H1 (cell line): ENCODE measurements around the gene CMKLR1. TPM values are rescaled to one million over a fixed set of nuclear protein-coding genes. Genes with fewer than 3 reads are reported as not detected.

ENCODE experiments used
- CHD1 ChIP-seq: IDR thresholded peaks from 2 replicates; pipeline ENCODE4 v1.6.1; 2012; ENCODE audit warnings: low read depth, low read length, improper control_type of control experiment
- CHD7 ChIP-seq: fragments of 300-600 bp; sonication (generic); IDR thresholded peaks from 2 replicates; pipeline ENCODE4 v1.7.1; 2012; ENCODE audit warnings: low read length, moderate library complexity, mild to moderate bottlenecking, inconsistent platforms; ENCODE audit not compliant: insufficient replicate concordance
- CREB1 ChIP-seq: IDR thresholded peaks from 2 replicates; pipeline ENCODE4 v1.6.1; 2012; ENCODE audit warnings: inconsistent platforms
- SUZ12 ChIP-seq: fragments of 200-600 bp; sonication (generic); IDR thresholded peaks from 2 replicates; pipeline ENCODE4 v1.6.1; 2012; ENCODE audit warnings: mild to moderate bottlenecking, inconsistent platforms, low read length, moderate library complexity, mixed read lengths
- TBP ChIP-seq: IDR thresholded peaks from 2 replicates; pipeline ENCODE4 v1.6.1; 2011; ENCODE audit warnings: low read depth, low read length, improper control_type of control experiment
- polyA plus RNA-seq, 7 experiments: library from polyadenylated mRNA; depleted of rRNA in 3 of 7; stranded (reverse) in 5 of 7; unstranded in 2 of 7; fragments of >200 nt in 5 of 7; fragments of 200-250 nt in 2 of 7; gene quantifications; 1 replicate in 5 of 7; 2 replicates in 1 of 7; 4 replicates in 1 of 7; pipeline versions ENCODE4 v1.2.1 to v1.2.3, GENCODE V29; 2011 to 2013; ENCODE audit warnings: missing spikeins in 2 of 7, mixed read lengths in 2 of 7
- total RNA-seq: library from RNA; stranded (reverse); fragmentation: NEBNext Ultra II Directional; extraction: Animal tissue kit (Norgen Biotek cat#: 25700); gene quantifications from 2 replicates; pipeline ENCODE4 v1.2.1, GENCODE V29; 2021

CMKLR1 gene
- total and polyA plus RNA-seq, 2 of the 8 experiments (the other 6 are each of a cell fraction or from before 2014, with no cell fraction given): 2.1 to 2.8 TPM

GRCh38 chr12:108295641-108296040, 43.5 kb downstream of the CMKLR1 start (continued):
- TF ChIP-seq CHD7: no peak
- TF ChIP-seq CHD1: no peak
- no peak for TF ChIP-seq TBP
- no peak for TF ChIP-seq SUZ12
- TF ChIP-seq CREB1: no peak
